Caki2 (cell line): Measurements from ENCODE around the gene SMIM14. TPM values are rescaled to one million over a fixed set of nuclear protein-coding genes. Genes with fewer than 3 reads are reported as not detected.
"Not testable (repeated sequence)": the region's sequence is repeated elsewhere in the genome, so short reads cannot be mapped to it uniquely, and the experiment has no call there.

Experiments used
- DNase-seq: peaks from one replicate; pipeline ENCODE4 v3.0.0-alpha.2; 2015; ENCODE audit warnings: low read depth
- in situ Hi-C: cut with HindIII; loops from 2 replicates; pipeline ENCODE4 v1.10.0; 2016; ENCODE audit warnings: low sequenced_read_pairs, low pct_unique_long_range_greater_than_20kb, mixed read lengths
- total RNA-seq: library from RNA; depleted of rRNA; stranded (reverse); fragments of >200 nt; shearing (Covaris generic); gene quantifications from 2 replicates; pipeline ENCODE4 v1.2.3, GENCODE V29; 2014; ENCODE audit warnings: low replicate concordance

Gene SMIM14
- total RNA-seq, 1 experiment from 2014 or later = 97.2 TPM

DNA sequence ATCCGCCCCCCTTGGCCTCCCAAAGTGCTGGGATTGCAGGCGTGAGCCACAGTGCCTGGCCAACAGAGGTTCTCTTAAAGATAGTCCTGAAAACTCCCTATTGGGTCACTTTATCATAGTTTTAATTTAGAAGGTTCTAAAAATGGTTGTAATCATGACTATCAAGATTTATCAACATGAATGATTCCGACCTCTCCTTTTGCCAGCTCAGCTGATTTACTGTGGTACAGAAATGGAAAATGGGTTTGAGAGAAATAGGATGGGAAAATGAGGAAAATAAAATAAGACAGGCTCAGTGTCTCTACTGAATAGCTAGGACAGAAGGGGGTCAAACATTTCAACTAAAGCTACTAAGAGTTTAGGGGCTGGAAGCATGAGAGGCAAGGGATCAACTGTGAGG, 83.2 kb downstream of the SMIM14 start:
- no peak for DNase-seq
- in situ Hi-C loops = no loop called here

- peak; percentile 38 for DNase-seq
- in situ Hi-C loops = no loop called here
Observed at GRCh38 chr4:39548425-39549067, 90.1 kb downstream of the SMIM14 start.

GRCh38 chr4:39544580-39545315, 93.9 kb downstream of the SMIM14 start:
- DNase-seq = no peak
- in situ Hi-C loops = no loop called here

GRCh38 chr4:39544080-39544479, 94.6 kb downstream of the SMIM14 start:
- in situ Hi-C loops, DNase-seq: not testable (repeated sequence)

DNA sequence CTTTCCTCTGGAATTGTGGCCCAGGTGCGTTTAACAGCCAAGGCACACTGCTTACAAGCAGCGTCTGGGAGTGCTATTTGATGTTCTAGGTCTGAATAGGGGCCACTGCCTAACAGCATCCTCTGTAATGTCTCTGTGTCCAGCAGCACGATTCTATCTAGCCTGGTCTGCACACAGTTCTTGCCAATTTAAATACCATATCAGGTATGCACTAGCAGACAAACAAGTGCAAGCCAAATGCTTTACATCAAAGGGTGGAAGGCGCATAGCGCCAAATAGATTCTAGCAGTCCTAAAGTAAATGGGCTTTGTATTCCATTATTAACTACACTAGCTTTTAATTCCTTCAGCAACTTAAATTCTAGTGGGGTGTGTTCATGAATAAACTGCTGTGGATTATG, 95.6 kb downstream of the SMIM14 start:
- DNase-seq = no peak
- in situ Hi-C loops = no loop called here

DNA sequence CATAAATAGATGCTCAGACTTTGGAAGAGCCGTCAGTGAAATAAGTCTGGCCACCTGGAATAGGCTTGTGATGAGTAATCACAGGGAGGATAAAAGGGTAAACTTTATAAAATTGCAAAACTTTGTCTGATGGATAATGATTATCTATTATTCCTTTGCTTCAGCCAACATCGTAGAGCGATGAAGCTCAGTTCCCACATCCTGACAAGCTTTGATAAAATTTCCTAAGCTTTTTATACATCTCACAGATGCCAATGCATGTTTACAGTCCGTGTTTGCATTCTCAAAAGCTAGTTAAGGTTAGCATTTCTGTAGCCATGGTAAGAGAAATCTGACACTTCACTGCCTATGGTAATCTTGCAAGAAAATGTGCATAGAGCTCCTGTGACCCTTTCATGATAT, 96.1 kb downstream of the SMIM14 start:
- in situ Hi-C loops = no loop called here
- DNase-seq = peak; percentile 93

- in situ Hi-C loops = no loop called here
- DNase-seq = no peak
Observed at GRCh38 chr4:39541987-39542610, 96.6 kb downstream of the SMIM14 start.

DNA sequence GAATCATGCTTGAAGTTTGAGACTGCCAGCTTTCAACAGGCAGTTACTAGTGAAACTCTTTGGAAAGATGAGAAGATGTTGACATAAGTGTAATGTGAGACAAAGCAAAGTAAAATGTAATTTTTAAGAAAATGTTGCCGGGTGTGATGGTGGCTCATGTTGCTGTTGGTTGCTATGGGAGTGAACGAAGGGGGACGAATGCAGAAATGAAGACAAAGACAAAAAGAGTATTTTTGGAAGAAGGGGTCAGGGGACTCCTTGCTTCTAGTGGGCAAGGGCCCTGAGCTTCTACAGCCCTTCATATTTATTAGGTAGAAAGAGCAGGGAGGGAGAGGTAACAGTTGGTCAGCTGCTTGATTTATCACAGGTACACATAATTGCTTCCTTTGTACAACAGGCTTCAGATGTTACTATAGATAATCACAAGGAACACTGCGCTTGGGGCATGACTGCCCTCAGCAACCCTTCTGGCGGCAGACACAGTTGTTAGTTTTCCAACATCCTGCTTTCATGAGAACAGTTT, 99.5 kb downstream of the SMIM14 start:
- in situ Hi-C loops = no loop called here
- peak; percentile 85 for DNase-seq

DNA sequence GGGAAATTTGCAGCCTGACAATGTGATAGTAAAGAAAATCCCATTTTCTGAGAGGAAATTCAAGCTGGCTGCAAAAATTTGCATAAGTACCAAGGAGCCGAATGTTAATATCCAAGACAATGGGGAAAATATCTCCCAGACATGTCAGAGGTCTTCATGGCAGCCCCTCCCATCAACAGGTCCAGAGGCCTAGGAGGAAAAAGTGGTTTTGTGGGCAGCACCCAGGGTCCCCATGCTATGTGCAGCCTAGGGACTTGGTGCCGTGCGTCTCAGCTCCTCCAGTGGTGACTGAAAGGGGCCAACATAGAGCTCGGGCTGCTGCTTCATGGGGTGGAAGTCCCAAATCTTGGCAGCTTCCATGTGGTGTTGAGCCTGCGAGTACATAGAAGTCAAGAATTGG, 105.1 kb downstream of the SMIM14 start:
- in situ Hi-C loops = no loop called here

DNA sequence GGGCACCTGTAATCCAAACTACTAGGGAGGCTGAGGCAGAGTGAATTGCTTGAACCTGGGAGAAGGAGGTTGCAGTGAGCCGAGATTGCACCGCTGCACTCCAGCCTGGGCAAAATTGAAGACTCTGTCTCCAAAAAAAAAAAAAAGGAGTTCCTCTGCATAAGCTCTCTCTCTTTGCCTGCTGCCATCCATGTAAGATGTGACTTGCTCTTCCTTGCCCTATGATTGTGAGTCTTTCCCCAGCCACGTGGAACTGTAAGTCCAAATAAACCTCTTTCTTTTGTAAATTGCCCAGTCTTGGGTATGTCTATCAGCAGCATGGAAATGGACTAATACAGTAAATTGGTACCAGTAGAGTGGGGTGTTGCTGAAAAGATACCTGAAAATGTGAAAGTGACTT, 106.4 kb downstream of the SMIM14 start:
- DNase-seq, in situ Hi-C loops: not testable (repeated sequence)

More for the DNA sequence above, 105.1 kb downstream of the SMIM14 start:
- DNase-seq = no peak

GRCh38 chr4:39530682-39531081, 108.0 kb downstream of the SMIM14 start:
- in situ Hi-C loops = no loop called here
- no peak for DNase-seq

- in situ Hi-C loops = no loop called here
Observed at GRCh38 chr4:39529534-39529933, 109.1 kb downstream of the SMIM14 start.

GRCh38 chr4:39528061-39528465, 110.6 kb downstream of the SMIM14 start:
- DNase-seq = no peak
- in situ Hi-C loops = no loop called here

More at GRCh38 chr4:39529534-39529933, 109.1 kb downstream of the SMIM14 start:
- DNase-seq = no peak

DNA sequence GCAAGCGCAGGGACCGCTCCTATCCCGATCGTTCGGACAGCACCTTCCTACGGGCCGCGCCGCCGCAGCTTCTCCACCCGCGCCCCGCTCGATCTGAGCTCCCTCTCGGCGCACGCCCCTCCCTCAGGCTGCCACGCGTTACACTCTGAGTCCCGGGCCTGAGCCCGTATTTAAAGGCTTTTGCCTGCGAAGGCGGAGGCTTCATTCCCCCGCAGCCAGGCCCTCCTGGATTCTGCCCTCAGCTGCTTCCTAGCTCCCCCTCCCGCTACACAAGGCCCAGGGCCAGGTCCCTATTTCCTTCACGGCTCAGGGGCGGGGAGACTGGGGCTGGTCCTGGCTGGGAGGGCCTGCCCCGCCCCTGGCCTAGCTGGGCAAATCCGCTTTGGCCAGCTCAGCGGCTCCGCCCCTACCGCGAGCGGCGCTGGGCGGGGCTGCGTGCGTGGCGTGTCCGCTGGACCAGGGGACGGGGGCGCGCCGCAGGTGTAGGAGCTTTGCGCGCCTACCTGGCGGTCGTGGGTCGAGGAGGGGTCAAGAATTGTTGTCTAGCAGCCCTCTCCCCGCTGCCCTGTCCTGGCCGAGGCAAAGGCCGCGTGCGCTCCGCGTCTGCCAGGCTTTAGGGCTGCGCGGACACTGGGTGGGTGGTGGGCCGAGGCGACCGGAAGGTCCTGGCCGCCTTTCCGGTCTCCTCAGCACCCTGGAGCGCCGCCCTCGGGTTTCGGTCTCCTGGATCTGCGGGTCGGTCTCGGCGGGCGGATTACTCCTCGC, 111.2 kb downstream of the SMIM14 start, which contains the start of gene UGDH:
Gene UGDH (minus strand): TSS at position 144 of the 765 bp plus-strand sequence. CDS start 5,927 bp downstream, outside the sequence.
- in situ Hi-C loops = no loop called here
- peak; percentile 99 for DNase-seq

- DNase-seq = no peak
- in situ Hi-C loops = no loop called here
Observed at GRCh38 chr4:39526765-39527295, 111.8 kb downstream of the SMIM14 start.

GRCh38 chr4:39525822-39526690, 112.6 kb downstream of the SMIM14 start:
- DNase-seq = no peak
- in situ Hi-C loops = no loop called here
